ENCODE results near the gene MAP2K7.

The MAP2K7 gene

GRCh38 chr19:7863971-7864689 lies 39.5 kb upstream of the MAP2K7 start:
- H3K4me3 ChIP-seq (ENCODE audit: low read length) = no peak overlapping the region
- no peak for DNase-seq (ENCODE audit: low read depth)
- no peak for TF ChIP-seq CTCF (conservative IDR thresholded peaks at IDR 0.05; ENCODE audit: low read length)

GRCh38 chr19:7864690-7865074 lies 39.0 kb upstream of the MAP2K7 start:
- H3K4me3 ChIP-seq (ENCODE audit: low read length) = no peak overlapping the region
- TF ChIP-seq CTCF (conservative IDR thresholded peaks at IDR 0.05; ENCODE audit: low read length) = no peak
- no peak for DNase-seq (ENCODE audit: low read depth)

GRCh38 chr19:7865262-7865911 lies 38.3 kb upstream of the MAP2K7 start:
- no peak for TF ChIP-seq CTCF (conservative IDR thresholded peaks at IDR 0.05; ENCODE audit: low read length)
- no peak for DNase-seq (ENCODE audit: low read depth)

DNA sequence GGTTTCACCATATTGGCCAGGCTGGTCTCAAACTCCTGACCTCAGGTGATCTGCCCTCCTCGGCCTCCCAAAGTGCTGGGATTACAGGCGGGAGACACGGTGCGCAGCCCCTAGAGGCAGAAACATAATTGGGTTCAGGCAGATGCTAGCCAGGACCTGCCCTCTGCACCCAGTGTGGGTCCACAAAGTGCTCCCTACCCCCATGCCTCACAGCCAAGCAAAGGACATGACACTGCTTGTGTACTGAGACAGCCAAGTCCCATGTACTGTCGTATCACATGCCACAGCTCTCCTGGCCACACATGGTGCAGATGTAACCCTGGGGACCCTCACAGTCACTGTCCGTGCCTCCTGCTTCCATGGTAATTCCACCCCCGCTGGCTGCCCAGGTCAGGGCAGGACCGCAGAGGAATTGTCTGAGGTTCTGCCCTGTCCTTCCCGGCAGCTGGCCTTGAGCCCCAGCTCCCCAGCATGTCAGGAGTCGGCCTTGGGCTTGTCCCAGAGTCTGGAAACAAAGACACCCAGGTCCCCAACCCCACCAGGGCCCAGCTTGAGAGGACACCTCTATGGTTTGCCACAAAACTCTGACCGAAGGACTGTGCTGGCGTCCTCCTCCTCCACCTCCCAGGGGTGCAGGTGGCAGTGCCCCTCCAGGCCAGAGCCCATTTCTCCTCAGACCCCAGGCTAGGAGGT lies 37.1 kb upstream of the MAP2K7 start:
- no peak for TF ChIP-seq CTCF (conservative IDR thresholded peaks at IDR 0.05; ENCODE audit: low read length)
- DNase-seq (ENCODE audit: low read depth) = no peak
- H3K4me3 ChIP-seq (ENCODE audit: low read length) = no peak overlapping the region

More at GRCh38 chr19:7865262-7865911, 38.3 kb upstream of the MAP2K7 start:
- no peak overlapping the region for H3K4me3 ChIP-seq (ENCODE audit: low read length)

DNA sequence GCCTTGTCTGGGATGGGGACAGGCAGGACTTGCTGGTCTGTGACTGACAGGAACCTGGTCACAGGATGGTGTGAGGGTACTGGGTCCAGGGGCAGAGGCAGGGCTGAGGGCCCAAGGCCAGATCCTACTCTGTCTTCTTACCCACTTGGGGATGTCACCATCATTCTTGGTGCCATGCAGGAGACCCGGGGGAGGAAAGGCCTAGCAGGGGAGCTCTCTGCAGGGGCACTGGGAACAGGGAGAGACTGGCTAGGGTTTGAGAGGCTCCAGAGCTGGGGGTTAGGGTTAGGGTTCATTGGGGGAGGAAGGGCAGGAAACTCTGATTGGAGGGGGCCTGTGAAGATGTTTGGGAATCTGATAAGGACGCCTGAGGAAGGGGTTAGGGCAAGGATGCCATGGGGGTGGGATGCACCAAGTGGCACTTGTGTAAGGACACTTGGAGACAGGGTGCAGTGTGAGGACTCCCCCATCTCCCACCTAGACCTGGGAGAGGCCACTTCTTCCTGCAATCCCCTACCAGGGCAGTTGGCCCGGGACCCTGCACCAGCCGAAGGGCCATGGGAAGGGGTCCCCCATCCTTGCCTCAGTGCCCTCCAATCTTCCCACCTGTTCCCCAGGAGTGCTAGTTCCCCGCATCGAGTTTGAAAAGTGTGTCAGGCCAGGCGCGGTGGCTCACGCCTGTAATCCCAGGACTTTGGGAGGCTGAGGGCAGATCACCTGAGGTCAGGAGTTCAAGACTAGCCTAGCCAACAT lies 36.4 kb upstream of the MAP2K7 start:
- no peak for TF ChIP-seq CTCF (conservative IDR thresholded peaks at IDR 0.05; ENCODE audit: low read length)

GRCh38 chr19:7868326-7868670 lies 35.4 kb upstream of the MAP2K7 start:
- H3K4me3 ChIP-seq (ENCODE audit: low read length) = no peak overlapping the region
- DNase-seq (ENCODE audit: low read depth) = no peak
- TF ChIP-seq CTCF (conservative IDR thresholded peaks at IDR 0.05; ENCODE audit: low read length) = no peak

More for the DNA sequence above, 36.4 kb upstream of the MAP2K7 start:
- no peak for DNase-seq (ENCODE audit: low read depth)
- H3K4me3 ChIP-seq (ENCODE audit: low read length) = no peak overlapping the region
